Ascending aorta (tissue), 2 donors: Measurements from ENCODE around the gene GPATCH11. TPM values are rescaled to one million over a fixed set of nuclear protein-coding genes. Genes with fewer than 3 reads are reported as not detected.

Source experiments
- DNase-seq, 2 donors: peaks; one replicate each; pipeline ENCODE4 v3.0.0-alpha.2; 2019; ENCODE audit warnings: low spot score in 2 of 2
- H3K27ac ChIP-seq, 2 donors: fragments of 200-600 bp; sonication (generic); one replicate each; pipeline ENCODE4 v1.5.1; 2016 to 2017; ENCODE audit warnings: mild to moderate bottlenecking in 1 of 2
- H3K27me3 ChIP-seq: fragments of 200-600 bp; sonication (generic); one replicate; pipeline ENCODE4 v1.5.1; 2017
- H3K36me3 ChIP-seq, 2 donors: fragments of 200-600 bp; sonication (generic); one replicate each; pipeline ENCODE4 v1.5.1; 2016
- H3K4me1 ChIP-seq, 2 donors: fragments of 200-600 bp; sonication (generic); one replicate each; pipeline ENCODE4 v1.5.1; 2016 to 2017; ENCODE audit warnings: mild to moderate bottlenecking in 1 of 2
- H3K4me3 ChIP-seq, 2 donors: fragments of 200-600 bp; sonication (generic); one replicate each; pipeline ENCODE4 v1.5.1; 2016 to 2017; ENCODE audit warnings: mild to moderate bottlenecking in 1 of 2
- H3K9me3 ChIP-seq, 2 donors: fragments of 200-600 bp; sonication (generic); one replicate each; pipeline ENCODE4 v1.5.1; 2016
- intact Hi-C: fragments of 100-400 bp; cut with DNase I; formaldehyde crosslinking; loops from one replicate; pipeline ENCODE4 v1.15.1; 2023
- total RNA-seq: library from RNA; depleted of rRNA; stranded (reverse); fragments of >200 nt; gene quantifications from one replicate; pipeline ENCODE4 v1.1.0, GENCODE V29; 2016
- TF ChIP-seq, protein P1 (sequence below), 3 experiments: fragments of 200-600 bp in 2 of 3; fragments of 450-650 bp in 1 of 3; sonication (generic) in 2 of 3; IDR thresholded peaks; one replicate each; pipeline ENCODE4 v1.5.1; 2016 to 2019; ENCODE audit warnings: antibody characterized with exemption in 3 of 3, mild to moderate bottlenecking in 1 of 3, moderate library complexity in 1 of 3

Gene GPATCH11
- total RNA-seq, 1 donor from 2014 or later = 0.21 TPM

DNA sequence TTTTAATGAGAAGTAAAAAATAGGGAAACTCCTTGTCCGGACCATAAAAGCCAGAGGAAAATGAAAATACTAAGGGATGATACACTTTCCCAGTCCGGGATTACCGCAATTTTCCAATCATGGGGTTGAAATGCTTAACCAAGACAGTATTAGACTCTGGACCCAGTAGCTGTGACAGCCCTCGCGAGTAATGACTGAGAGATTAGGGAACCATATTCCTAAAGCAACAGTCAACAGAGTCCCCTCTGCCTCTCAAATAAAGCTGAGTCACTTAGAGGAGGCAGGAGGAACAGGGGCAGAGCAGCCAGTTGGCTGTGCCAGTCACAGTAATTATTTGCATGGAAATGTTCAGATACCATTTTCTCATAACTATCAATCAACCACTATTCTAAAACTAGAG lies 34.8 kb downstream of the GPATCH11 start:
- Histone ChIP-seq H3K27me3 (no peaks in the 10 kb centered on the region), H3K4me1 (no peaks in the 10 kb centered on the region), H3K9me3 (no peaks in the 10 kb centered on the region), H3K36me3 (peaks cover 50 to 69% of the 10 kb centered on the region in 2 donors), H3K27ac (no peak overlapping the region), H3K4me3 (no peak overlapping the region)
- TF ChIP-seq, protein P1, sequence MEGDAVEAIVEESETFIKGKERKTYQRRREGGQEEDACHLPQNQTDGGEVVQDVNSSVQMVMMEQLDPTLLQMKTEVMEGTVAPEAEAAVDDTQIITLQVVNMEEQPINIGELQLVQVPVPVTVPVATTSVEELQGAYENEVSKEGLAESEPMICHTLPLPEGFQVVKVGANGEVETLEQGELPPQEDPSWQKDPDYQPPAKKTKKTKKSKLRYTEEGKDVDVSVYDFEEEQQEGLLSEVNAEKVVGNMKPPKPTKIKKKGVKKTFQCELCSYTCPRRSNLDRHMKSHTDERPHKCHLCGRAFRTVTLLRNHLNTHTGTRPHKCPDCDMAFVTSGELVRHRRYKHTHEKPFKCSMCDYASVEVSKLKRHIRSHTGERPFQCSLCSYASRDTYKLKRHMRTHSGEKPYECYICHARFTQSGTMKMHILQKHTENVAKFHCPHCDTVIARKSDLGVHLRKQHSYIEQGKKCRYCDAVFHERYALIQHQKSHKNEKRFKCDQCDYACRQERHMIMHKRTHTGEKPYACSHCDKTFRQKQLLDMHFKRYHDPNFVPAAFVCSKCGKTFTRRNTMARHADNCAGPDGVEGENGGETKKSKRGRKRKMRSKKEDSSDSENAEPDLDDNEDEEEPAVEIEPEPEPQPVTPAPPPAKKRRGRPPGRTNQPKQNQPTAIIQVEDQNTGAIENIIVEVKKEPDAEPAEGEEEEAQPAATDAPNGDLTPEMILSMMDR (IDR thresholded peaks at IDR 0.05) = no peak
- no peak for DNase-seq
- intact Hi-C loops = no loop called here

DNA sequence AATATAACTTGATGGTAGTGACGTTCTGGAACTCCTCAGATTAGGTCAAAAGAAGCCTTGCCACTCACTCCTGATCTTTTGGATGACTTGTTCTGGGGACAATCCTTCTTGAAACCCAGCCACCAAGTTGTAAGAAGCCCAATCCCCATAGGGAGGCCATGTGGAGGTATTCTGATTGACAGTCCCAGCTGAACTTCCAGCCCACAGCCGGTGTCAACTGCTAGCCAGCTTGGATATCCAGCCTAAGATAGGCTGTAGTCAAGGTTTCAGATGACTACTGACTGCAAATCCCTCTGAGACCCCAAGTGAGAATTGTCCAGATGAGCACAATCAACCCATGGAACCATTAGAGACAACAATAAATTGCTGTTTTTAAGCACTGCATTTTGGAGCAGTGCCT lies 41.1 kb downstream of the GPATCH11 start:
- no peaks in the 10 kb centered on the region for H3K27me3 ChIP-seq
- H3K27ac ChIP-seq = no peak overlapping the region
- peaks cover 39 to 72% of the 10 kb centered on the region in 2 donors for H3K36me3 ChIP-seq
- no peaks in the 10 kb centered on the region for H3K9me3 ChIP-seq
- intact Hi-C loops = no loop called here
- no peak overlapping the region for H3K4me3 ChIP-seq
- H3K4me1 ChIP-seq = no peaks in the 10 kb centered on the region
- TF ChIP-seq, protein P1 (IDR thresholded peaks at IDR 0.05) = no peak
- no peak for DNase-seq

DNA sequence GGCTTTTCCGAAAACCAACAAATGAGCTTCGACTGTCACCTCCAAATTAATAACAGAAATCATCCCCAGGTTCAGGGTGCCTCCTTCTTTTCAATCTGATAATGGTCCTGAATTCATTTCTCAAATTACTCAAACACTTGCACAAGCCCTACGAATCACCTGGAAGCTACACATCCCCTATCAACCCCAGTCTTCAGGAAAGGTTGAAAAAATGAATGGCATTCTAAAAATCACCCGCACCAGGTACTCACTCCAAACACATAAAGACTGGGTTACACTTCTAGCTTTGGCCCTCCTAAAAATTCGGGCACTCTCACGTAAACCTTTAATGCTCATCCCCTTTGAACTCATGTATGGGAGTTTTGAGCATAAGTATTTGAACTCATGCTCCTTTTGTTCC lies 48.6 kb downstream of the GPATCH11 start:
- peaks cover 44 to 94% of the 10 kb centered on the region in 2 donors for H3K36me3 ChIP-seq
- intact Hi-C loops = no loop called here
- TF ChIP-seq, protein P1 (IDR thresholded peaks at IDR 0.05) = no peak
- DNase-seq = no peak
- H3K9me3 ChIP-seq = no peaks in the 10 kb centered on the region
- no peaks in the 10 kb centered on the region for H3K4me1 ChIP-seq
- H3K4me3 ChIP-seq = no peak overlapping the region
- H3K27ac ChIP-seq = no peak overlapping the region
- H3K27me3 ChIP-seq = no peaks in the 10 kb centered on the region

DNA sequence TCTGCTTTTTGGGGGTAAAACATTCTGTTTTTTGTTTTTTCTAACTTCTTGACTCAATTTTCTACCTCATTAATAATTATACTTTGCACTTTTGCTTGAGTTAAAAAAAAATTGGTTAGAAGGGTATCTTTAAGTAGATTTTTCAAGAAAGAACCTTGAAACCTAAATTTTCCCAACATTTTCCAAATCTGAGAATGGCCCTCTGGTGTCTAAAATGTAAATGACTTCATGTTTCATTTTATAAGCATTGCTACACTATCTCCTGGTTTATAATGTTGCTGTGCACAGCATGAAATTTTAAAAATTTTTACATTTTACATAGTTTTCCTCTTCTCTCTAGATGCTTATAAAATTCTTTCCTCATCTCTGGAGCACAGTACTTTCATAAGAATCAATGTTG lies 58.2 kb downstream of the GPATCH11 start:
- peaks cover 67 to 84% of the 10 kb centered on the region in 2 donors for H3K36me3 ChIP-seq
- no peak overlapping the region for H3K27ac ChIP-seq
- no peak overlapping the region for H3K4me3 ChIP-seq
- intact Hi-C loops = no loop called here
- H3K27me3 ChIP-seq = no peaks in the 10 kb centered on the region
- DNase-seq = no peak
- no peaks in the 10 kb centered on the region for H3K9me3 ChIP-seq
- H3K4me1 ChIP-seq = no peaks in the 10 kb centered on the region
- TF ChIP-seq, protein P1 (IDR thresholded peaks at IDR 0.05) = no peak

DNA sequence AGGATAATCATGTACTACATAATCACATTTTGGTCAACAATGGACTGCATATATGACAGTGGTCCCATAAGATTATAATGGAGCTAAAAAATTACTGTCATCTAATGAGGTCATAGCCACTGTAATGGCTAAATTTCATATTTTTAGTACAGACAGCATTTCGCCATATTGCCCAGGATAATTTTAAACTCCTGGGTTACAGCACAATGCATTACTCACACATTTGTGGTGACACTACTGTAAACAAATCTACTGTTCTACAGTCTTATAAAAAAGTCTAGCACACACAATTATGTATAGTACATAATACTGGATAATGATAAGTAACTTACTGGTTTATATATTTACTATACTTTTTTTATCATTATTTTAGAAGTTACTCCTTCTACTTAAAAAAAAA lies 59.7 kb downstream of the GPATCH11 start:
- no peak overlapping the region for H3K27ac ChIP-seq
- H3K9me3 ChIP-seq = no peaks in the 10 kb centered on the region
- H3K4me1 ChIP-seq = no peaks in the 10 kb centered on the region
- no peaks in the 10 kb centered on the region for H3K27me3 ChIP-seq
- intact Hi-C loops = no loop called here
- H3K4me3 ChIP-seq = no peak overlapping the region
- TF ChIP-seq, protein P1 (IDR thresholded peaks at IDR 0.05) = no peak
- H3K36me3 ChIP-seq = peaks cover 57 to 77% of the 10 kb centered on the region in 2 donors
- DNase-seq = no peak

DNA sequence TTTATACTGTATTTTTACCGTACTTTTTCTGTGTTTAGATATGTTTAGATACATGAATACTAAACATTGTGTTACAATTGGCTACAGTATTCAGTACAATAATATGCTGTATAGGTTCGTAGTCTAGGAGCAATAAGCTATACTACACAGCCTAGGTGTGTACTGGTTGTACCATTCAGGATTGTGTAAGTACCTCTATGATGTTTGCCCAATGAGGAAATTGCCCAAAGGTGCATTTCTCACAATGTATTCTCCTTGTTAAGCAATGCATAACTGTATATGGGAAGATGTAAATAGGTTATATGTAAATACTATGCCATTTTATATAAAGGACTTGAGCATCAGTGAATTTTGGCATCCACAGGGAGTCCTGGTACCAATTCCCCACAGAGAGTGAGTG lies 61.7 kb downstream of the GPATCH11 start:
- intact Hi-C loops = no loop called here
- H3K4me3 ChIP-seq = no peak overlapping the region
- peaks cover 0 to 3% of the 10 kb centered on the region in 2 donors for H3K4me1 ChIP-seq
- no peaks in the 10 kb centered on the region for H3K27me3 ChIP-seq
- no peak for DNase-seq
- peaks cover 41 to 57% of the 10 kb centered on the region in 2 donors for H3K36me3 ChIP-seq
- TF ChIP-seq, protein P1 (IDR thresholded peaks at IDR 0.05) = no peak
- no peaks in the 10 kb centered on the region for H3K9me3 ChIP-seq
- no peak overlapping the region for H3K27ac ChIP-seq
